ENCODE data around the gene KCNA5. TPM values are rescaled to one million over a fixed set of nuclear protein-coding genes. Genes with fewer than 3 reads are reported as not detected.

Gene KCNA5
- total RNA-seq, 1 experiment from 2014 or later = not detected

DNA sequence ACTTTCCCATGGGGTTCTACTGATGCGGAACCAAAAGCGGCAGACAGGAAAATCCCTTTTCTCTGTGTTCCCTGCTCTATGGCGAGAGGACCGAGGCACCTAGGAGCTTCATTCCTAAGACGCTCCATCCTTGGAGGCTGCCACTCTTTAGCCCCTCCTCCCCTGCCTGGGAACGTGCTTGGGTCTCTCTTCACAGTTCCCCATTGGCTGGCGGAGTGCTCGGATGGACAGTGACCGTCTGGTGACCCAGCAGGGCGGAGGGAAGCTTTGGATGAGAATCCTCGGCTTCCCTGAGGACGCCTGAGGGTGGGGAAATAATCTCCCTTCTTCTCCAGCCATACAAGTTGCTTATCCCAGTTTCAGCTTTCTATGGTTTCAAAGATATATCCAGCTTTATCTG lies 37.3 kb downstream of the KCNA5 start:
- H3K4me3 ChIP-seq (ENCODE audit: low read depth, low read length) = no peak overlapping the region
- intact Hi-C loops (cut with micrococcal nuclease; ENCODE audit: unreplicated experiment) = loop anchor here (1.0 to 5.0 kb wide), 2 partner anchors 226 to 361 kb away; no protein-coding TSS in a partner anchor
- H3K27me3 ChIP-seq (replicated peaks; ENCODE audit: control insufficient read depth, insufficient read depth, low read length) = peaks cover 4% of the 10 kb centered on the region
- Mint-ChIP-seq H3K4me3 (ENCODE audit: unreplicated experiment) (no peak overlapping the region), H3K27ac (ENCODE audit: unreplicated experiment) (no peak overlapping the region), H3K4me1 (ENCODE audit: low read depth, unreplicated experiment) (no peaks in the 10 kb centered on the region), H3K9me3 (ENCODE audit: unreplicated experiment) (no peaks in the 10 kb centered on the region), H3K27me3 (ENCODE audit: insufficient read depth, unreplicated experiment) (peaks cover 35% of the 10 kb centered on the region), H3K36me3 (ENCODE audit: insufficient read depth, unreplicated experiment) (no peaks in the 10 kb centered on the region)
- H3K9me3 ChIP-seq = no peaks in the 10 kb centered on the region
- H3K36me3 ChIP-seq (ENCODE audit: control insufficient read depth, insufficient read depth, low read length) = no peaks in the 10 kb centered on the region
- ChIA-PET CTCF (no interaction called here), POLR2A (no interaction called here)
- DNase-seq = no peak
- no peaks in the 10 kb centered on the region for H3K4me1 ChIP-seq
- BruUV-seq (replicated peaks) = no TSS peak
- TF ChIP-seq, protein P1, sequence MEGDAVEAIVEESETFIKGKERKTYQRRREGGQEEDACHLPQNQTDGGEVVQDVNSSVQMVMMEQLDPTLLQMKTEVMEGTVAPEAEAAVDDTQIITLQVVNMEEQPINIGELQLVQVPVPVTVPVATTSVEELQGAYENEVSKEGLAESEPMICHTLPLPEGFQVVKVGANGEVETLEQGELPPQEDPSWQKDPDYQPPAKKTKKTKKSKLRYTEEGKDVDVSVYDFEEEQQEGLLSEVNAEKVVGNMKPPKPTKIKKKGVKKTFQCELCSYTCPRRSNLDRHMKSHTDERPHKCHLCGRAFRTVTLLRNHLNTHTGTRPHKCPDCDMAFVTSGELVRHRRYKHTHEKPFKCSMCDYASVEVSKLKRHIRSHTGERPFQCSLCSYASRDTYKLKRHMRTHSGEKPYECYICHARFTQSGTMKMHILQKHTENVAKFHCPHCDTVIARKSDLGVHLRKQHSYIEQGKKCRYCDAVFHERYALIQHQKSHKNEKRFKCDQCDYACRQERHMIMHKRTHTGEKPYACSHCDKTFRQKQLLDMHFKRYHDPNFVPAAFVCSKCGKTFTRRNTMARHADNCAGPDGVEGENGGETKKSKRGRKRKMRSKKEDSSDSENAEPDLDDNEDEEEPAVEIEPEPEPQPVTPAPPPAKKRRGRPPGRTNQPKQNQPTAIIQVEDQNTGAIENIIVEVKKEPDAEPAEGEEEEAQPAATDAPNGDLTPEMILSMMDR (IDR thresholded peaks at IDR 0.05; ENCODE audit: insufficient read depth in 1 of 2, low read depth in 1 of 2, low read length in 1 of 2, severe bottlenecking in 1 of 2, unreplicated experiment in 1 of 2) = no peak

DNA sequence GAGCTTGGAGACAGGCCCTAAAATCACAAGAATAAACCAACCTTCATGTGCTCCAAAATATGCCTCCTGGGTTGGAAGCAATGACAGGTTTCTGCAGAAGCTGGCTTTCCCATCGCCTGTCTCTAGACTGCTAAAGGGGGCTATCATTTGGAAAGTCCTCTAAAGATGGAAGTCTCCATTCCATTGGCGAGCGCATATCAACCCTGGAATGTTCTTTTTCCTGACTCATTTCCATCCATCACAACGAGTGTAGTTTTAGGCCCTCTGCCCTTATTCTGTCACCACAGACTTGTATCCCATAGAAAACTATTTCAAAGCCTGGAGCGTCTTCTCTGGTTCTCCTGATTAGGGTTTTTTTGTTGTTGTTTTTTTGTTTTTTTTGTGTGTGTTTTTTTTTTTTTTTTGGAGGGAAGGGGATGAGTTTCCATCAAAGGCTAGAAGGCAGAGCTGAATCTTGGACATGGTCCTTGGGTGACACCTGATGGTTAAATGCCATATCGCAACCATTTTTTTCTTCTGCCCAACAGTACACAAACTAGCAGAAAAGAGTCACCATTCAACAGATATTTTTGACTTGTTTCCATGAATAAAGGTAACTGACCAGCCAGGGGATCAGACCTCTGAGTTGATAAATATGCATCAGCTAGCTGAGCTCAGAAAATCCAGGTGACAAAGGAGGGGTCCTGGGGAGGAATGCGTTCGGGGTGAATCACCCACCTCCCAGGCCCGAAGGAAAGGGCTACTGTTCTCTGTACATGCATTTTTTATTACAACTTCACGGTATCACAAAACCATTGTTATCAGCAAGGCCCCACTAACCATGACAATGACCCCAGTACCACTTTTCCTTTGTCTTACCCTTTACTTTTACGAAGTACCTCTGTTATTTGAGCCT lies 40.5 kb downstream of the KCNA5 start:
- POLR2A ChIA-PET = interaction anchor here (0.7 kb wide), 1 partner anchor 15 kb away, joined by 7 read pairs; no protein-coding TSS in a partner anchor
- peak in 1 of 2 experiments; percentile 73 for DNase-seq

DNA sequence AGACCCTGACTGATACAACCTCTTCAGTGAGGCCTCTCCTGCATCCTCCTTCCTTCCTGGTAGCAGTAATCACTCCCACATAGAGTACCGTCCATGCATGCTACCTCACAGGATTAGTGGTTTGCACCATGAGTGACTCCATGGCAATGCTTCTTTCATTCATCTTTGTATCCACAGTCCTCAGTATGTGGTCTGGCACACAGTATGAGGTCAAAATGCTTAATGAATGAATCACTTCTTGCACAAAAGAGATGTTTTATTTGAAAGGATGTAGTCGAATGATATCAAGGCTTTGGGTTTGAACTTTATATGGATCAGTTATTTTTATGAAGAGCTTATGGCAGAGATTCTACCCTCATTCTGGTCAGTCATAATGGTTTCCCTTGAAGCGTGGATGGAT lies 42.2 kb downstream of the KCNA5 start:
- Histone ChIP-seq H3K4me3 (ENCODE audit: low read depth, low read length) (no peak overlapping the region), H3K27me3 (replicated peaks; ENCODE audit: control insufficient read depth, insufficient read depth, low read length) (peaks cover 2% of the 10 kb centered on the region; the same call in 1 of the 2 replicates), H3K36me3 (ENCODE audit: control insufficient read depth, insufficient read depth, low read length) (no peaks in the 10 kb centered on the region), H3K9me3 (no peaks in the 10 kb centered on the region), H3K4me1 (no peaks in the 10 kb centered on the region)
- Mint-ChIP-seq H3K4me3 (ENCODE audit: unreplicated experiment) (no peak overlapping the region), H3K4me1 (ENCODE audit: low read depth, unreplicated experiment) (no peaks in the 10 kb centered on the region), H3K27me3 (ENCODE audit: insufficient read depth, unreplicated experiment) (peaks cover 32% of the 10 kb centered on the region), H3K27ac (ENCODE audit: unreplicated experiment) (no peak overlapping the region), H3K36me3 (ENCODE audit: insufficient read depth, unreplicated experiment) (no peaks in the 10 kb centered on the region), H3K9me3 (ENCODE audit: unreplicated experiment) (no peaks in the 10 kb centered on the region)
- TF ChIP-seq, protein P1 (IDR thresholded peaks at IDR 0.05; ENCODE audit: insufficient read depth in 1 of 2, low read depth in 1 of 2, low read length in 1 of 2, severe bottlenecking in 1 of 2, unreplicated experiment in 1 of 2) = no peak
- intact Hi-C loops (cut with micrococcal nuclease; ENCODE audit: unreplicated experiment) = no loop called here
- POLR2A ChIA-PET = no interaction called here
- no peak for DNase-seq
- CTCF ChIA-PET = interaction anchor here (2.1 kb wide), 1 partner anchor 230 kb away, joined by 4 read pairs; no protein-coding TSS in a partner anchor
- no TSS peak for BruUV-seq (replicated peaks)

More for the DNA sequence above, 40.5 kb downstream of the KCNA5 start:
- H3K27me3 Mint-ChIP-seq (ENCODE audit: insufficient read depth, unreplicated experiment) = peaks cover 31% of the 10 kb centered on the region
- H3K36me3 Mint-ChIP-seq (ENCODE audit: insufficient read depth, unreplicated experiment) = no peaks in the 10 kb centered on the region
- TF ChIP-seq, protein P1 (IDR thresholded peaks at IDR 0.05; ENCODE audit: insufficient read depth in 1 of 2, low read depth in 1 of 2, low read length in 1 of 2, severe bottlenecking in 1 of 2, unreplicated experiment in 1 of 2) = peak; percentile 78 to 82
- no TSS peak for BruUV-seq (replicated peaks)
- Histone ChIP-seq H3K4me1 (no peaks in the 10 kb centered on the region), H3K9me3 (no peaks in the 10 kb centered on the region), H3K4me3 (ENCODE audit: low read depth, low read length) (no peak overlapping the region), H3K36me3 (ENCODE audit: control insufficient read depth, insufficient read depth, low read length) (no peaks in the 10 kb centered on the region), H3K27me3 (replicated peaks; ENCODE audit: control insufficient read depth, insufficient read depth, low read length) (peaks cover 3% of the 10 kb centered on the region; the same call in 1 of the 2 replicates)
- no peaks in the 10 kb centered on the region for H3K4me1 Mint-ChIP-seq (ENCODE audit: low read depth, unreplicated experiment)
- intact Hi-C loops (cut with micrococcal nuclease; ENCODE audit: unreplicated experiment) = loop anchor here (1.0 to 5.0 kb wide), 2 partner anchors 62 to 358 kb away; no protein-coding TSS in a partner anchor
- no peak overlapping the region for H3K27ac Mint-ChIP-seq (ENCODE audit: unreplicated experiment)
- CTCF ChIA-PET = interaction anchor here (0.5 to 2.0 kb wide), 15 partner anchors 9 to 1838 kb away, joined by 3 to 15 read pairs (median 4); no protein-coding TSS in a partner anchor
- no peaks in the 10 kb centered on the region for H3K9me3 Mint-ChIP-seq (ENCODE audit: unreplicated experiment)
- H3K4me3 Mint-ChIP-seq (ENCODE audit: unreplicated experiment) = no peak overlapping the region

Data from Caco-2 (cell line).